ENCODE results near the gene CDK19.

DNA sequence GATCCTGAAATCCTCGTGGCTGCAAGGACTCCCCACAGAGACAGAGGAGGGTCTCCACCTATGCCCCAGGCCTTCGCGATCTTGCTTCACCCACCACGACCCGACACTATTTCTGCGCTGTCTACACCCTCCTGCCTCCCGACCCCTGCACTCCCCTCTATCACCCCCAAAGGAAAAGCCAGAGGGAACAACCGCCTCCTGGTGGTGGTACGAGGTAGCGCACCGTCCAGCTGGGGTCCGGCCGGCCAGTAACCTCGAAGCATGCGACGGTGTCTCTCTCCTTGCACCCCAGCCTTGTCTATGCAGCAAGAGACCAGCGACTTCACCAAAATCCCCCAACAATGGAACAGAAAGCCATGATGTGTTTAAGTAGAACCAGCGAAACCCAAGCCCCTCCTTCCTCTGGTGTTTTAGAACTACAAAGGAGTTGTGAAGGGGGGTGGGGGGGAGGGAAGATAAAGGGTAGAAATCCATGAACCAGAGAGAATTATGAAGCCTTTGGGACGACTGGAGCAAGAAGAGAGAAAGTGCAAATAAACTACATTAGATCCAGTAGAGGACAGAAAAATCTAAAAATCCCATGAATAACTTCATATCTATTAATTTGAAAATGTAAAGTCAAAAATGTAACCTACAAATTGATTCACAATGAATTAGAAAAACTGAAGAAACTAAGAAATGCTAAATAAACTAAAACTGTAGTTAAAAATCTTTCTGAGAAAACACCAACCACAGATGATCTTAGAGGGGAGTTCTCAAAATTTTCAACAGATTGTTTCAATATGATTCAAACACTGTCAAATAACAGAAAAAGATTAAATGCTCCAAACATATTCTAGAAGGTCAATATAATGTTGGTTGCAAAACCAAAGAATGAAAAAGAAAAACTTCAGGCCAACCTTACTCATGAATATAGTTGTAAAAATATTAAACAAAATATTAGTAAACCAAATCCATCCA lies 168.0 kb downstream of the CDK19 start:
- TF ChIP-seq, protein P1, sequence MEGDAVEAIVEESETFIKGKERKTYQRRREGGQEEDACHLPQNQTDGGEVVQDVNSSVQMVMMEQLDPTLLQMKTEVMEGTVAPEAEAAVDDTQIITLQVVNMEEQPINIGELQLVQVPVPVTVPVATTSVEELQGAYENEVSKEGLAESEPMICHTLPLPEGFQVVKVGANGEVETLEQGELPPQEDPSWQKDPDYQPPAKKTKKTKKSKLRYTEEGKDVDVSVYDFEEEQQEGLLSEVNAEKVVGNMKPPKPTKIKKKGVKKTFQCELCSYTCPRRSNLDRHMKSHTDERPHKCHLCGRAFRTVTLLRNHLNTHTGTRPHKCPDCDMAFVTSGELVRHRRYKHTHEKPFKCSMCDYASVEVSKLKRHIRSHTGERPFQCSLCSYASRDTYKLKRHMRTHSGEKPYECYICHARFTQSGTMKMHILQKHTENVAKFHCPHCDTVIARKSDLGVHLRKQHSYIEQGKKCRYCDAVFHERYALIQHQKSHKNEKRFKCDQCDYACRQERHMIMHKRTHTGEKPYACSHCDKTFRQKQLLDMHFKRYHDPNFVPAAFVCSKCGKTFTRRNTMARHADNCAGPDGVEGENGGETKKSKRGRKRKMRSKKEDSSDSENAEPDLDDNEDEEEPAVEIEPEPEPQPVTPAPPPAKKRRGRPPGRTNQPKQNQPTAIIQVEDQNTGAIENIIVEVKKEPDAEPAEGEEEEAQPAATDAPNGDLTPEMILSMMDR (IDR thresholded peaks at IDR 0.05; ENCODE audit: low read length): peak; percentile 36; the same call in 1 of the 2 replicates
- no peak for TF ChIP-seq EZH2 (IDR thresholded peaks at IDR 0.05; ENCODE audit: borderline replicate concordance, low read length)

Data from OCI-LY1 (cell line).